Measurements from ENCODE around the gene TNNT2. TPM values are rescaled to one million over a fixed set of nuclear protein-coding genes. Genes with fewer than 3 reads are reported as not detected.
A peak's percentile ranks its signal among the peaks of the same experiment; 100 is the strongest.

Gene TNNT2
- total and polyA plus RNA-seq, 2 of the 13 experiments (the other 11 are each of a cell fraction or from before 2014, with no cell fraction given): 0.20 to 0.63 TPM

- TF ChIP-seq ZNF484 (CRISPR knock-in tag; IDR thresholded peaks at IDR 0.05; ENCODE audit: borderline replicate concordance, low read depth): no peak
- TF ChIP-seq DRAP1 (CRISPR knock-in tag; IDR thresholded peaks at IDR 0.05): no peak
- peak; percentile 4; the same call in 1 of the 2 replicates for TF ChIP-seq KLF12 (CRISPR knock-in tag; IDR thresholded peaks at IDR 0.05; ENCODE audit: borderline replicate concordance)
- TF ChIP-seq ZNF766 (CRISPR knock-in tag; IDR thresholded peaks at IDR 0.05; ENCODE audit: borderline replicate concordance): peak; percentile 2; the same call in 1 of the 2 replicates
- TF ChIP-seq SETDB1 (CRISPR knock-in tag; IDR thresholded peaks at IDR 0.05; ENCODE audit: borderline replicate concordance): 0 out of 2 replicates have a peak, but pooled peaks have one; percentile 16
- no peak for TF ChIP-seq ZNF879 (CRISPR knock-in tag; IDR thresholded peaks at IDR 0.05)
- no peak for TF ChIP-seq SMARCC2 (IDR thresholded peaks at IDR 0.05)
These were observed 21.5 kb upstream of the TNNT2 start, which contains the start of gene LAD1 (continued) for GRCh38 chr1:201399018-201399351.

DNA sequence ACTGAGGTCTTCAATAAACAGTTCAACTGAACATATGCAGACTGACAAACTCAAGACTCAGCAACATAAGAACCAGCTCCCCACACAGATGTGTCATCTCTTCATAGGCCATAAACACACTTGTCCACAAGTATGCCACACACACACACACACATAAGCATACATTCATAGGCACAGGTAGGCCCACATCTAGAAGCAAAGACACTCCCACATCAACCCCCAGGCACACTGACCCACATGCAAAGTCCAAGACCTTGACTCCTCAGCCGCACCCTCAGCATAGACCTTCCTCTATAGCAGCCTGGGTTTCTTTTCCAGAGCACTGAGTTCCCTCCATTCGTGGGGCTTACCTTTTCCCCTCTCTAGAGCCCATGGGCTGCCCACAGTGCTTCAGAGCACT lies 20.2 kb upstream of the TNNT2 start:
- peak overlapping the region; percentile 84 for H3K27ac ChIP-seq (ENCODE audit: extremely low read length, insufficient read depth, low read length)
- ChIA-PET CTCF (ENCODE audit: low intra/inter-chr PET ratio, low total read pairs) (interaction anchor here (1.1 to 1.4 kb wide), 2 partner anchors 11 to 12 kb away, joined by 3 read pairs; no protein-coding TSS in a partner anchor), POLR2A (interaction anchor here (1.3 to 3.5 kb wide), 2 partner anchors 8 to 12 kb away, joined by 7 to 40 read pairs; no protein-coding TSS in a partner anchor)
- peak overlapping the region; percentile 88 for H3K9ac ChIP-seq (ENCODE audit: insufficient read depth, low read depth, low read length)
- in situ Hi-C loops (cut with HindIII; ENCODE audit: extremely low pct_ligation_motif_present, low pct_unique_long_range_greater_than_20kb) (no loop called here), intact Hi-C loops (cut with micrococcal nuclease; ENCODE audit: unreplicated experiment) (loop anchor here (1.0 kb wide), 1 partner anchor 12 kb away; no protein-coding TSS in a partner anchor)
- H3K9me3 ChIP-seq (ENCODE audit: low read length): no peaks in the 10 kb centered on the region
- no peaks in the 10 kb centered on the region for H3K36me3 ChIP-seq (replicated peaks in 1 of 2; ENCODE audit: control insufficient read depth in 1 of 2, insufficient read depth in 2 of 2, low read length in 2 of 2)
- H3K4me2 ChIP-seq (ENCODE audit: low read depth, low read length): peak overlapping the region; percentile 93
- no peaks in the 10 kb centered on the region for H3K27me3 ChIP-seq (ENCODE audit: control insufficient read depth in 1 of 2, insufficient read depth in 2 of 2, low read length in 2 of 2)
- H3K79me2 ChIP-seq (ENCODE audit: insufficient read depth, low read length): peaks cover 38% of the 10 kb centered on the region
- no TSS peak for BruUV-seq (replicated peaks)
- H3K4me3 ChIP-seq (replicated peaks in 1 of 3; ENCODE audit: insufficient read depth in 1 of 3, low read depth in 2 of 3, low read length in 3 of 3): peak overlapping the region; percentile 77 to 82 (median 79)
- peak; percentile 41 for ATAC-seq
- peak; percentile 43 for DNase-seq (ENCODE audit: low spot score)
- peaks cover 61% of the 10 kb centered on the region for H3K4me1 ChIP-seq (ENCODE audit: insufficient read depth, low read length)
- 0% methylated on average over 2 of the region's 2 CpGs for WGBS (ENCODE audit: low lambda C conversion rate)
- peaks cover 12% of the 10 kb centered on the region for H4K20me1 ChIP-seq (ENCODE audit: insufficient read depth, low read length)
- H2AFZ ChIP-seq (ENCODE audit: low read length): no peak overlapping the region
- peak; percentile 76 for FAIRE-seq
- TF ChIP-seq ZNF383 (CRISPR knock-in tag; IDR thresholded peaks at IDR 0.05; ENCODE audit: borderline replicate concordance): 0 out of 2 replicates have a peak, but pooled peaks have one; percentile 34
- peak; percentile 88; the same call in 1 of the 2 replicates for TF ChIP-seq ZBTB26 (CRISPR knock-in tag; IDR thresholded peaks at IDR 0.05; ENCODE audit: borderline replicate concordance)
- peak; percentile 10; the same call in 1 of the 2 replicates for TF ChIP-seq FOSL2 (CRISPR knock-in tag; IDR thresholded peaks at IDR 0.05)
- 0 out of 2 replicates have a peak, but pooled peaks have one; percentile 3 for TF ChIP-seq ZNF792 (CRISPR knock-in tag; IDR thresholded peaks at IDR 0.05)
- no peak for TF ChIP-seq POLR2AphosphoS5 (IDR thresholded peaks at IDR 0.05; ENCODE audit: low read depth, low read length)
- TF ChIP-seq RXRB (CRISPR knock-in tag; IDR thresholded peaks at IDR 0.05; ENCODE audit: borderline replicate concordance): peak; percentile 43; the same call in 1 of the 2 replicates
- peak; percentile 17; the same call in 1 of the 2 replicates for TF ChIP-seq HNF1B (CRISPR knock-in tag; IDR thresholded peaks at IDR 0.05)
- TF ChIP-seq PAXIP1 (CRISPR knock-in tag; conservative IDR thresholded peaks at IDR 0.05): peak; percentile 55
